Thoracic aorta (tissue), 2 donors: Measurements from ENCODE around the gene ROBO1. TPM values are rescaled to one million over a fixed set of nuclear protein-coding genes. Genes with fewer than 3 reads are reported as not detected.

Experiments
- ATAC-seq: fragments of 150-250 bp; one replicate; pipeline ENCODE4 v1.8.0; 2017; ENCODE audit warnings: low read depth; ENCODE audit not compliant: insufficient number of reproducible peaks, low FRiP score
- DNase-seq: peaks from one replicate; pipeline ENCODE4 v3.0.0-alpha.2; 2020; ENCODE audit warnings: low spot score
- H3K27ac ChIP-seq, 2 donors: fragments of 200-600 bp; sonication (generic); 1 replicate in 1 of 2; 2 replicates in 1 of 2; pipeline ENCODE4 v1.5.1; 2016; ENCODE audit warnings: mild to moderate bottlenecking in 2 of 2, moderate library complexity in 2 of 2
- H3K27me3 ChIP-seq: fragments of 200-600 bp; sonication (generic); replicated peaks from 2 replicates; pipeline ENCODE4 v1.6.0; 2016; ENCODE audit warnings: mild to moderate bottlenecking; ENCODE audit not compliant: insufficient read depth
- H3K36me3 ChIP-seq: fragments of 200-600 bp; sonication (generic); one replicate; pipeline ENCODE4 v1.5.1; 2016
- H3K4me1 ChIP-seq, 2 donors: fragments of 200-600 bp; sonication (generic); 1 replicate in 1 of 2; 2 replicates in 1 of 2; pipeline versions ENCODE4 v1.5.1 to v1.6.0; 2016; ENCODE audit warnings: low read depth in 2 of 2, mild to moderate bottlenecking in 1 of 2; ENCODE audit not compliant: control insufficient read depth in 1 of 2
- H3K4me3 ChIP-seq: fragments of 200-600 bp; sonication (generic); 2 replicates; pipeline ENCODE4 v1.5.1; 2016; ENCODE audit warnings: mild to moderate bottlenecking
- H3K9me3 ChIP-seq: fragments of 200-600 bp; sonication (generic); 2 replicates; pipeline ENCODE4 v1.5.1; 2016
- total RNA-seq, 2 donors: library from RNA; depleted of rRNA; stranded (reverse); fragments of >200 nt; gene quantifications; one replicate each; pipeline versions ENCODE4 v1.1.0 to v1.2.3, GENCODE V29; 2016
- TF ChIP-seq, protein P1 (sequence below): fragments of 200-600 bp; sonication (generic); IDR thresholded peaks from one replicate; pipeline ENCODE4 v1.5.1; 2019; ENCODE audit warnings: antibody characterized with exemption

The ROBO1 gene
- total RNA-seq, 2 donors from 2014 or later = 13.3 to 24.4 TPM

DNA sequence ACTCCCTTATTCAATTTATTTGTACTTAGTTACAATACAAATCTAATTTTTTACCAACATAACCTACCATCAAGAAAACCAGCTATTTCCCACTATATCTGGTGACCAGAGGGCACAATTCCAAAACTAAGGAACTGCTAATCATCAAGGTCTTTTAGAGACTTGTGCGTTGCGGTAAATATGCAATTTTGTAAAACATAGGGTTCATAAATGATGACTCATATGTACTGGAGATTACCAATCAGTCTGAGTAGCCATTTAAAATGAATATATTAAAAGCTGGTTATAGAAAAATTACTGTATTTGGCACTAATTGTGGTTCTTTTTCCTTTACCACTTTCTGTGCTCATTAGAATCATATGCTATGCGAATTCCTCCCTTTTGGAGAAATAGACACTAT, 859.6 kb downstream of the ROBO1 start:
- ATAC-seq (no peak), DNase-seq (no peak)
- H3K27me3 ChIP-seq = no peaks in the 10 kb centered on the region
- H3K4me1 ChIP-seq = no peaks in the 10 kb centered on the region
- H3K36me3 ChIP-seq = no peaks in the 10 kb centered on the region
- no peak overlapping the region for H3K27ac ChIP-seq
- H3K9me3 ChIP-seq = no peaks in the 10 kb centered on the region
- H3K4me3 ChIP-seq = no peak overlapping the region
- TF ChIP-seq, protein P1, sequence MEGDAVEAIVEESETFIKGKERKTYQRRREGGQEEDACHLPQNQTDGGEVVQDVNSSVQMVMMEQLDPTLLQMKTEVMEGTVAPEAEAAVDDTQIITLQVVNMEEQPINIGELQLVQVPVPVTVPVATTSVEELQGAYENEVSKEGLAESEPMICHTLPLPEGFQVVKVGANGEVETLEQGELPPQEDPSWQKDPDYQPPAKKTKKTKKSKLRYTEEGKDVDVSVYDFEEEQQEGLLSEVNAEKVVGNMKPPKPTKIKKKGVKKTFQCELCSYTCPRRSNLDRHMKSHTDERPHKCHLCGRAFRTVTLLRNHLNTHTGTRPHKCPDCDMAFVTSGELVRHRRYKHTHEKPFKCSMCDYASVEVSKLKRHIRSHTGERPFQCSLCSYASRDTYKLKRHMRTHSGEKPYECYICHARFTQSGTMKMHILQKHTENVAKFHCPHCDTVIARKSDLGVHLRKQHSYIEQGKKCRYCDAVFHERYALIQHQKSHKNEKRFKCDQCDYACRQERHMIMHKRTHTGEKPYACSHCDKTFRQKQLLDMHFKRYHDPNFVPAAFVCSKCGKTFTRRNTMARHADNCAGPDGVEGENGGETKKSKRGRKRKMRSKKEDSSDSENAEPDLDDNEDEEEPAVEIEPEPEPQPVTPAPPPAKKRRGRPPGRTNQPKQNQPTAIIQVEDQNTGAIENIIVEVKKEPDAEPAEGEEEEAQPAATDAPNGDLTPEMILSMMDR = no peak

DNA sequence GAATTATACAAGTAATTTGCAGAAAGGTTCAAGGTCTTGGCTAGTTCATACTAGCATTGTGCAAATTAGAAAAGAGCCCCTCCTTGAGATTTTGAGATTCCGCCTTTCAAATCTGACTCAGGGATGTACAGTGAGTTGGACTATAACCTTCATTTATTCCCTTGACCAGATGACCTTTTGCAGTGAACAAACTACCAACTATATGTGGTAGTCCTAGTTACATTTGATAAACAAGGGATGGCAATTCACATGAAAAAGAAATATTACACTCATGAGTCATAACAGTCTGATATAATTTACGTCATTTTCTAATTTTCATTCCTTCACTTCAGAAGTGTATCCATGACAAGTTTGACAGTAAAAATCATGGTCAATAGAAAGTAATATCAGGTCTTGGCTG, 860.4 kb downstream of the ROBO1 start:
- ATAC-seq = no peak
- Histone ChIP-seq H3K9me3 (no peaks in the 10 kb centered on the region), H3K4me3 (no peak overlapping the region), H3K27ac (no peak overlapping the region), H3K27me3 (no peaks in the 10 kb centered on the region), H3K4me1 (no peaks in the 10 kb centered on the region), H3K36me3 (no peaks in the 10 kb centered on the region)
- TF ChIP-seq, protein P1 = no peak
- DNase-seq = no peak

GRCh38 chr3:78906930-78907329, 860.9 kb downstream of the ROBO1 start:
- Histone ChIP-seq H3K27me3 (no peaks in the 10 kb centered on the region), H3K4me1 (no peaks in the 10 kb centered on the region), H3K27ac (no peak overlapping the region), H3K9me3 (no peaks in the 10 kb centered on the region), H3K36me3 (no peaks in the 10 kb centered on the region), H3K4me3 (no peak overlapping the region)
- ATAC-seq (no peak), DNase-seq (no peak)
- TF ChIP-seq, protein P1 = no peak

- H3K36me3 ChIP-seq = no peaks in the 10 kb centered on the region
- TF ChIP-seq, protein P1 = no peak
- H3K9me3 ChIP-seq = no peaks in the 10 kb centered on the region
- ATAC-seq = no peak
- no peak for DNase-seq
- no peak overlapping the region for H3K27ac ChIP-seq
- H3K4me3 ChIP-seq = no peak overlapping the region
- no peaks in the 10 kb centered on the region for H3K27me3 ChIP-seq
- H3K4me1 ChIP-seq = no peaks in the 10 kb centered on the region
Observed at GRCh38 chr3:78906245-78906644, 861.6 kb downstream of the ROBO1 start.

GRCh38 chr3:78905700-78906099, 862.1 kb downstream of the ROBO1 start:
- H3K9me3 ChIP-seq = no peaks in the 10 kb centered on the region
- no peak overlapping the region for H3K4me3 ChIP-seq
- H3K27me3 ChIP-seq = no peaks in the 10 kb centered on the region
- H3K4me1 ChIP-seq = no peaks in the 10 kb centered on the region
- TF ChIP-seq, protein P1 = no peak
- no peak overlapping the region for H3K27ac ChIP-seq
- ATAC-seq (no peak), DNase-seq (no peak)
- H3K36me3 ChIP-seq = no peaks in the 10 kb centered on the region
